DMS 273 (cell line): ENCODE measurements around the gene C2CD4C.
"Not testable (repeated sequence)": the region's sequence is repeated elsewhere in the genome, so short reads cannot be mapped to it uniquely, and the experiment has no call there.

Experiments
- DNase-seq: peaks from one replicate; lab custom pipeline; 2025; ENCODE audit not compliant: unreplicated experiment; lab: John Stamatoyannopoulos, UW

C2CD4C gene

GRCh38 chr19:415292-415691, 6.3 kb upstream of the C2CD4C start:
- no peak for DNase-seq

- no peak for DNase-seq
These were observed 4.9 kb upstream of the C2CD4C start for GRCh38 chr19:413756-414420.

GRCh38 chr19:412356-413355, 3.7 kb upstream of the C2CD4C start:
- peak; percentile 60 for DNase-seq

DNA sequence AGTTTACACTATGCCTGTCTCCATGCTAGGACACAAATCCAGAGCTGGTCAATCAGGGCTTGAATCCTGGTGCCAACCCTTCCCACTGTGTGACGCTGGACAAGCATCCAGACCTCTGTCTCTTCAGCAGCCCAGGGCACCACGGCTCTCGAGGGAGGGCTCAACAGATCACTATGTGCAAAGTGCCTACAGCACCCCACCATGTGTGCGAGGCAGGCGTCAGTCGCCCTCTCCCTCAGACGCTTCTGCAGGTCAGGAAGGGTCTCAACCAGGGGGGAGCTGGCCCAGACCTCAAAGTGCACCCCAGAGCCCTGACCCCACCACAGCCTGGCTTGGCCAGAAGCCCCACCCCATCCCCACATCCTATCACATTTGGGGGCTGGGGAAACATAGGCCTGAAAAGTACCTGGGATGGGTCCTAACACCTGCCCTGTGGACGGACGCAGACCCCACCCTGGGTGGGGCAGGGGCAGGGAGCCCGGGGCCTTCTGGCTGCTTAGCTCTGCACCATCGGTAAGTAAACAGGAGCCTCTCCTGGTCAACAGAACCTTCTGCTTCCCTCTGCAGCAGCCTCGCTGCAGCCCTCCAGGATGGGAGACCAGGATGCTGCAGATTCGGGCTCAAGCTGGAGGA, 2.9 kb upstream of the C2CD4C start:
- no peak for DNase-seq

DNA sequence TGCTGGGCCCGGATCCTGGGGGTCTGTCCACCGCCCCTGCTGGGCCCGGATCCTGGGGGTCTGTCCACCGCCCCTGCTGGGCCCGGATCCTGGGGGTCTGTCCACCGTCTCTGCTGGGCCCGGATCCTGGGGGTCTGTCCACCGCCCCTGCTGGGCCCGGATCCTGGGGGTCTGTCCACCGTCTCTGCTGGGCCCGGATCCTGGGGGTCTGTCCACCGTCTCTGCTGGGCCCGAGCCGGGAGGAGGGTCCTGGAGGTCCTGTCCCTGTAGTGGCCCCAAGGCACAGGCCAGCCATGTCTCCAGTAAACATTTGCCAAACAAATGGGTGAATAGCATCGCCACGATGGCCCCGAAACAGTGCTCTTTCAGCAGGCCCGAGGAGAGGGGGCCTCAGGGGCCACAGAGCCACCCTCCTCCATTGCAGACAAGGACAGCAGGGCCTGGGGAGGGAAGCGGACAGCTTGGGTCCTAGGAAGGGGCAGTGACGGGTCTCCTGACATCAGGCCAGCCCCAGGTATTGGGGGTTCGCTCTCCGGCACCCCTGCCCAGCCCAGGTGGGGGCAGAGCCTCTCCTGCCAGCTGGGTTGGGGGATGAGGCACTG, 2.3 kb upstream of the C2CD4C start:
- not testable (repeated sequence) for DNase-seq

- DNase-seq: no peak
These were observed 1.4 kb upstream of the C2CD4C start for GRCh38 chr19:410243-410781.

DNA sequence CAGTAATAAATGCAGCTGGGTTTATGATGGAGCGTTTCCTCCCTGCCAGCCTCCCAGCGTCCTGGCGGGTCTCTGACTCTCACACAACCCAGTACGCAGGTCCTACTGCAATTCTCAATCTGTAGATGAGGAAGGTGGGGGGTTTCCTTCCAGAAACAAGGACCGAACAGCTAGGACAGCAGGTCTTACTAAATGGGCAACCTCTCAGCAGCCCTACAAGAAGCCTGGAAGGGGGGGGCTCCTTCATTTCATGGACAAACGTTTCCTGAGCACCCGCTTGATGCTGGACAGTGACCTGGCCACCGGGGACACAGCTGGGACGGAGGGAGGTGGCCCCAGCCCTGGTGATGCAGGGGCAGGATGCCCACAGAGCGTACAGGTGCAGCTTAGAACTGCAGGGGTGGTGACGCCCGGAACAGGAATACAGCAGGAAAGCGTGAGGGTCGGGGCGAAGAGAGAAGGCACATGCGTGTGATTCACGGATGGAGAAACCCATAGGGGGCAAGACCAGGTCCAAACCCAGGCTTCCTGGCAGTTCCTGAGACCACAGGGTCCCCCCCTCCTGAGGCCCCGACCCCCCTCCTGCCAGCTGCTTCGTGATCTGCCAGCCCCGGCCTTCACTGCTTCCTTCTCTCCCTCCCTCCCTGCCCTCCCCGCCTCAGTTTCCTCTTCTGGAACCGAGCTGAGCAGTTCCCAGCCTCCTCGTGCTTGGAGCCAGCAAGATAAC, 732 bp upstream of the C2CD4C start:
- DNase-seq: peak; percentile 53

- DNase-seq: no peak
These were observed 476 bp downstream of the C2CD4C start for GRCh38 chr19:408441-408901.

- DNase-seq: no peak
These were observed 1.2 kb downstream of the C2CD4C start for GRCh38 chr19:407511-408440.

- no peak for DNase-seq
These were observed 1.9 kb downstream of the C2CD4C start for GRCh38 chr19:406971-407510.

GRCh38 chr19:406135-406781, 2.7 kb downstream of the C2CD4C start:
- DNase-seq: no peak

DNA sequence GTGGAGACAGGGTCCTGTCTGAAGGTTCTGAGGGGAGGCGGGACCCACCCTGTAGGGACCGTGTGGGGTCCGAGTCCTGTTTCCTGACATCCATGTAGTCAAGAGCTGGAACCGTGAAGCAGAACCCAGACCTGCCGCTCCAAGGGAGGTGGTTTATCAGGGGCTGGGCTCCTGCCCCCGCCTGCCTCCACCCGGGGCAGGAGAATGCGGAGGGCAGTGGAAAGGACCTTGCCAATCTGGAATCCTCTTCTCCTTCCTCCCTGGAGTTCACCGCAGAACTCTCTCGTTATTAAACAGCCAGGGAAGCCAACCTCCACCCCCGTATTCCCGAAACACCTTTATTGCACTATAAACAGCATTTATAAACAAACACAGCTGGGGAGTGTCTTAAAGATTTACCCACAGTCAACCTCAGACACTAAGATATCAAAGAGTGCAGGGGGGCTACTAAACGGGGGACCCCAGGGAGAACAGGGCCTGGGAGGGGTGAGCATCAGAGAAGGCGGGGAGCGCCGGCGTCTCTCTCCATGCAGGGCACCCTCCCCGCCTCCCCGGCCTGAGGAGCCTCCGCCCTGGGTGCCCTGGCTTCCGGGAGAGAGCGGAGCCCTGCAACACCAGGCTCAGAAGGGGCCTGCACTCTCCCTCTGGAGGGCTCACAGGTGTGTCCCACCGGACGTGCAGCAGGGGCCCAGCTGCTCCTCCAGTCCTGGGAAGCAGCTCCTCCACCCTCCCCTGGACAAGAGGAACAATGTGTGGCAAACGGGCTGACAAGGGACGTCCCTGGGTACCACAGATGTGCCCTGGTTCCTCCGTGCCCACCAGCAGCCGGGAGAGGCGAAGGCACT, 3.6 kb downstream of the C2CD4C start:
- DNase-seq: peak; percentile 40

GRCh38 chr19:403221-404027, 5.5 kb downstream of the C2CD4C start:
- DNase-seq: no peak

GRCh38 chr19:402786-403185, 6.2 kb downstream of the C2CD4C start:
- no peak for DNase-seq

DNA sequence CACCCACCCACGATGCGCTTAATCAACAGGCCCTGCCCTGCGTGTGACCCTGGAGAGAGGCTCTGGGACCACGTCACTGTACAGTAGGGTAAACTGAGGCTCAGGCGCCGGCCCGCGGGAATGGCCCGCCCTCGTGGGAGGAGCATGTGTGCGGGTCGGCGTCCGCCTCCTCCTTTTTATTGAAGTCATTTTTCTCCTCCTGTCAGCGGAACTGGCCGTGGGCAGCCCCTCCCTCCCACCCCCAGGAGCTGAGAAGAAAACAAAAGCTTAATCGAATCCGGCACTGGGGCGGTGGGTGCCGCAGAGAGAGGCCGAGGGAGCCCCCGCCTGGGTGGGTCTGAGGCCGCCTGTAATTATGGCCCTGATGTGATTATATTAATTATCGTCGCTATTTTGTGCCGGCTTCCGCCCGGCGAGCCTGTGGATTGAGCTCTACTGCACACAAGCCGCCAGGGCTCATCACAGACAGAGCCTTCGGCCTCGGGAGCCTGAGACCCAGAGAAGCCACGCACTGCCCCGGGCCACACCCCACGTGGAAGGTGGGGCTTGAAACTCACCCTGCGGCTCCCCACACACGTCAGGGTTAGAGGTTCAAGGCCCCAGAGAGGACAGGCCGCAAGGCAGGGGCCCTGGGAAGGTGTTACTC, 7.0 kb downstream of the C2CD4C start:
- no peak for DNase-seq
